ENCODE data around the gene ZP4. TPM values are rescaled to one million over a fixed set of nuclear protein-coding genes. Genes with fewer than 3 reads are reported as not detected.

The ZP4 gene
- total RNA-seq, 1 donor from 2014 or later, result not detected

- no peak overlapping the region for H3K4me3 Mint-ChIP-seq (ENCODE audit: unreplicated experiment)
- no peaks in the 10 kb centered on the region for H3K4me1 Mint-ChIP-seq (ENCODE audit: unreplicated experiment)
- peaks cover 5% of the 10 kb centered on the region for H3K9me3 Mint-ChIP-seq (ENCODE audit: unreplicated experiment)
- H3K27me3 Mint-ChIP-seq (ENCODE audit: unreplicated experiment), result no peaks in the 10 kb centered on the region
- no peak for TF ChIP-seq CTCF (IDR thresholded peaks at IDR 0.05)
- H3K27ac Mint-ChIP-seq (ENCODE audit: unreplicated experiment), result no peak overlapping the region
- DNase-seq (ENCODE audit: extremely low spot score, unreplicated experiment), result no peak
- H3K36me3 Mint-ChIP-seq (ENCODE audit: unreplicated experiment), result no peaks in the 10 kb centered on the region
These were observed 17.1 kb downstream of the ZP4 start for GRCh38 chr1:237873487-237874211.

GRCh38 chr1:237868817-237869600 lies 21.7 kb downstream of the ZP4 start:
- H3K27me3 Mint-ChIP-seq (ENCODE audit: unreplicated experiment), result no peaks in the 10 kb centered on the region
- DNase-seq (ENCODE audit: extremely low spot score, unreplicated experiment), result no peak
- H3K27ac Mint-ChIP-seq (ENCODE audit: unreplicated experiment), result no peak overlapping the region
- H3K4me3 Mint-ChIP-seq (ENCODE audit: unreplicated experiment), result no peak overlapping the region
- TF ChIP-seq CTCF (IDR thresholded peaks at IDR 0.05), result no peak
- peaks cover 8% of the 10 kb centered on the region for H3K4me1 Mint-ChIP-seq (ENCODE audit: unreplicated experiment)
- H3K36me3 Mint-ChIP-seq (ENCODE audit: unreplicated experiment), result no peaks in the 10 kb centered on the region
- peaks cover 5% of the 10 kb centered on the region for H3K9me3 Mint-ChIP-seq (ENCODE audit: unreplicated experiment)

- peaks cover 8% of the 10 kb centered on the region for H3K4me1 Mint-ChIP-seq (ENCODE audit: unreplicated experiment)
- no peak for DNase-seq (ENCODE audit: extremely low spot score, unreplicated experiment)
- TF ChIP-seq CTCF (IDR thresholded peaks at IDR 0.05), result no peak
- H3K4me3 Mint-ChIP-seq (ENCODE audit: unreplicated experiment), result no peak overlapping the region
- H3K9me3 Mint-ChIP-seq (ENCODE audit: unreplicated experiment), result peaks cover 5% of the 10 kb centered on the region
- no peaks in the 10 kb centered on the region for H3K27me3 Mint-ChIP-seq (ENCODE audit: unreplicated experiment)
- H3K36me3 Mint-ChIP-seq (ENCODE audit: unreplicated experiment), result no peaks in the 10 kb centered on the region
- no peak overlapping the region for H3K27ac Mint-ChIP-seq (ENCODE audit: unreplicated experiment)
These were observed 23.3 kb downstream of the ZP4 start for GRCh38 chr1:237867380-237867888.

GRCh38 chr1:237864338-237865244 lies 26.1 kb downstream of the ZP4 start:
- peak; percentile 88 for TF ChIP-seq CTCF (IDR thresholded peaks at IDR 0.05)
- H3K4me1 Mint-ChIP-seq (ENCODE audit: unreplicated experiment), result peaks cover 8% of the 10 kb centered on the region
- no peaks in the 10 kb centered on the region for H3K36me3 Mint-ChIP-seq (ENCODE audit: unreplicated experiment)
- H3K4me3 Mint-ChIP-seq (ENCODE audit: unreplicated experiment), result peak overlapping the region; percentile 61
- peak; percentile 87 for DNase-seq (ENCODE audit: extremely low spot score, unreplicated experiment)
- no peaks in the 10 kb centered on the region for H3K9me3 Mint-ChIP-seq (ENCODE audit: unreplicated experiment)
- H3K27ac Mint-ChIP-seq (ENCODE audit: unreplicated experiment), result no peak overlapping the region
- H3K27me3 Mint-ChIP-seq (ENCODE audit: unreplicated experiment), result peaks cover 2% of the 10 kb centered on the region

Data from osteocyte (in vitro differentiated cells).